ENCODE data around the gene TMEM115. TPM values are rescaled to one million over a fixed set of nuclear protein-coding genes. Genes with fewer than 3 reads are reported as not detected.

The TMEM115 gene
- total and polyA plus RNA-seq, 2 of the 13 experiments (the other 11 are each of a cell fraction or from before 2014, with no cell fraction given), result 22.1 to 30.7 TPM

- H3K4me2 ChIP-seq (ENCODE audit: low read depth, low read length), result no peak overlapping the region
- H3K4me1 ChIP-seq (ENCODE audit: insufficient read depth, low read length), result peaks cover 7% of the 10 kb centered on the region
- in situ Hi-C loops (cut with HindIII; ENCODE audit: extremely low pct_ligation_motif_present, low pct_unique_long_range_greater_than_20kb) (no loop called here), intact Hi-C loops (cut with micrococcal nuclease; ENCODE audit: unreplicated experiment) (loop anchor here (5.0 kb wide), 1 partner anchor 145 kb away; no protein-coding TSS in a partner anchor)
- FAIRE-seq (no peak), DNase-seq (ENCODE audit: low spot score) (no peak), ATAC-seq (peak; percentile 46)
- H3K9ac ChIP-seq (ENCODE audit: insufficient read depth, low read depth, low read length), result no peak overlapping the region
- no peaks in the 10 kb centered on the region for H3K36me3 ChIP-seq (replicated peaks in 1 of 2; ENCODE audit: control insufficient read depth in 1 of 2, insufficient read depth in 2 of 2, low read length in 2 of 2)
- no TSS peak for BruUV-seq (replicated peaks)
- ChIA-PET POLR2A (no interaction called here), CTCF (ENCODE audit: low intra/inter-chr PET ratio, low total read pairs) (no interaction called here)
- 0% methylated on average over 7 of the region's 8 CpGs for WGBS (ENCODE audit: low lambda C conversion rate)
- no peak overlapping the region for H3K27ac ChIP-seq (ENCODE audit: extremely low read length, insufficient read depth, low read length)
- TF ChIP-seq CHD2 (IDR thresholded peaks at IDR 0.05; ENCODE audit: low read depth, low read length) (no peak), TEF (CRISPR knock-in tag; IDR thresholded peaks at IDR 0.05) (no peak), LRRFIP1 (CRISPR knock-in tag; conservative IDR thresholded peaks at IDR 0.05) (no peak), LCORL (IDR thresholded peaks at IDR 0.05) (no peak), LCORL (CRISPR knock-in tag; IDR thresholded peaks at IDR 0.05) (no peak), MTA1 (CRISPR knock-in tag; IDR thresholded peaks at IDR 0.05; ENCODE audit: borderline replicate concordance) (no peak), TFDP2 (CRISPR knock-in tag; IDR thresholded peaks at IDR 0.05) (no peak), ZNF761 (CRISPR knock-in tag; conservative IDR thresholded peaks at IDR 0.05) (no peak)
- no peak overlapping the region for H2AFZ ChIP-seq (ENCODE audit: low read length)
- no peaks in the 10 kb centered on the region for H3K79me2 ChIP-seq (ENCODE audit: insufficient read depth, low read length)
- no peaks in the 10 kb centered on the region for H4K20me1 ChIP-seq (ENCODE audit: insufficient read depth, low read length)
- H3K4me3 ChIP-seq (replicated peaks in 1 of 3; ENCODE audit: insufficient read depth in 1 of 3, low read depth in 2 of 3, low read length in 3 of 3), result no peak overlapping the region
- no peaks in the 10 kb centered on the region for H3K9me3 ChIP-seq (ENCODE audit: low read length)
- peaks cover 13 to 58% of the 10 kb centered on the region in 2 experiments for H3K27me3 ChIP-seq (ENCODE audit: control insufficient read depth in 1 of 2, insufficient read depth in 2 of 2, low read length in 2 of 2)
These were observed 13.0 kb upstream of the TMEM115 start for GRCh38 chr3:50372349-50372748.

All from HepG2 (cell line).